GM10266 (cell line): ENCODE measurements around the gene PHTF2.
"Not testable (repeated sequence)": the region's sequence is repeated elsewhere in the genome, so short reads cannot be mapped to it uniquely, and the experiment has no call there.

Experiments used
- DNase-seq: peaks from one replicate; pipeline ENCODE4 v3.0.0; 2012; ENCODE audit errors: extremely low spot score
- TF ChIP-seq, protein P1 (sequence below): IDR thresholded peaks from 2 replicates; pipeline ENCODE4 v1.5.1; 2012; ENCODE audit warnings: mild to moderate bottlenecking, low read depth; ENCODE audit not compliant: control insufficient read depth, insufficient read depth; ENCODE audit errors: missing control alignments

Gene PHTF2

DNA sequence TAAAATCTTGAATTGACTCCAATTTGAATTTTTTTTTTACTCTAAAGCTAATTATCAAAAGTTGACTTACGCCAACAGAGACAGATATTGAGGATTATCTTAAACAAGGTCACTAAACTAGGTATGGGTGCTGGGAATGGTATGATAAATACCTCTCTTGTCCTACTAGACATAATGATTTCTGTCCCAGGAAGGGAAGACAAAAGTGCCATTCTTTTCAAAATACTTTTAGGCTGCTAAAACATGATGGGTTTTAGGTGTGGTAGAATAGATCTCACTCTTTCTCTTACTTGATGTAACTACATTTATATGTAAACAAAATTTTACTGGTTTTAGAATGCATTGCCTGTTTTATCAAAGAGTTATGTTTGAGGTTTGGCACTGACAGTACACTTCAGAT lies 15.5 kb upstream of the PHTF2 start:
- no peak for DNase-seq
- TF ChIP-seq, protein P1, sequence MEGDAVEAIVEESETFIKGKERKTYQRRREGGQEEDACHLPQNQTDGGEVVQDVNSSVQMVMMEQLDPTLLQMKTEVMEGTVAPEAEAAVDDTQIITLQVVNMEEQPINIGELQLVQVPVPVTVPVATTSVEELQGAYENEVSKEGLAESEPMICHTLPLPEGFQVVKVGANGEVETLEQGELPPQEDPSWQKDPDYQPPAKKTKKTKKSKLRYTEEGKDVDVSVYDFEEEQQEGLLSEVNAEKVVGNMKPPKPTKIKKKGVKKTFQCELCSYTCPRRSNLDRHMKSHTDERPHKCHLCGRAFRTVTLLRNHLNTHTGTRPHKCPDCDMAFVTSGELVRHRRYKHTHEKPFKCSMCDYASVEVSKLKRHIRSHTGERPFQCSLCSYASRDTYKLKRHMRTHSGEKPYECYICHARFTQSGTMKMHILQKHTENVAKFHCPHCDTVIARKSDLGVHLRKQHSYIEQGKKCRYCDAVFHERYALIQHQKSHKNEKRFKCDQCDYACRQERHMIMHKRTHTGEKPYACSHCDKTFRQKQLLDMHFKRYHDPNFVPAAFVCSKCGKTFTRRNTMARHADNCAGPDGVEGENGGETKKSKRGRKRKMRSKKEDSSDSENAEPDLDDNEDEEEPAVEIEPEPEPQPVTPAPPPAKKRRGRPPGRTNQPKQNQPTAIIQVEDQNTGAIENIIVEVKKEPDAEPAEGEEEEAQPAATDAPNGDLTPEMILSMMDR = no peak

DNA sequence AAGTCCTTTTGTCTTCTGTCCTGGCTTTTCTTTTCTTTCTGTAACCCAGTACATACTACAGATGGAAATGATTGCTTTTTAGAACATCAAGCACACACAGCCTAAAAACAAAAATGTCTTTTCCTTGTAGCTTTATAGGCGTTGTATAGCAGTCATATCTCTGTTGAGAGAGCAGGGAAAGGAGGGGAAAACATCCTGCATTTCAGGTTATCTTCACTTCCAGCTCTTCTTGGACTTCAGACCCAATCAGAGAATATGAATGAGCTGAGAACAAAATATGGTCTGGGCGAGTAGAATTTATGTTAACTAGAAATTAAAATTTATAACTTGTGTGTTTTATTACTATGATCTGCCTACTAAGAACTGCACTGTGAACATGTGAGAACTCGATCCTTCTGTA lies 15.0 kb upstream of the PHTF2 start:
- TF ChIP-seq, protein P1 = no peak
- no peak for DNase-seq

- DNase-seq = not testable (repeated sequence)
These were observed 14.1 kb upstream of the PHTF2 start for GRCh38 chr7:77784426-77784825.

DNA sequence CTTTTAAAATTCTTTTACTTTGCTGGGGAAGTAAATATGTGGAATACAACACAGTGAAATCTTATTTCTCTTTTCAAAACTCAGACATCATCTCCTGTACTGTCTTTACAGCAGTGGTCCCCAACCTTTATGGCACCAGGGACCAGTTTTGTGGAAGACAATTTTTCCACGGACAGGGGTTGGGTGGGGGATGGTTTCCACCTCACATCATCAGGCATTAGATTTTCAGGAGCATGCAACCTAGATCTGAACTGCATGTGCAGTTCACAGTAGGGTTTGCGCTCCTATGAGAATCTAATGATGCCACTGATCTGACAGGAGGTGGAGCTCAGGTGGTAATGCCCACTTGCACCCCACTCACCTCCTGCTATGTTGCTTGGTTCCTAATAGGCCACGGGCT lies 12.6 kb upstream of the PHTF2 start:
- TF ChIP-seq, protein P1 = no peak
- no peak for DNase-seq

DNA sequence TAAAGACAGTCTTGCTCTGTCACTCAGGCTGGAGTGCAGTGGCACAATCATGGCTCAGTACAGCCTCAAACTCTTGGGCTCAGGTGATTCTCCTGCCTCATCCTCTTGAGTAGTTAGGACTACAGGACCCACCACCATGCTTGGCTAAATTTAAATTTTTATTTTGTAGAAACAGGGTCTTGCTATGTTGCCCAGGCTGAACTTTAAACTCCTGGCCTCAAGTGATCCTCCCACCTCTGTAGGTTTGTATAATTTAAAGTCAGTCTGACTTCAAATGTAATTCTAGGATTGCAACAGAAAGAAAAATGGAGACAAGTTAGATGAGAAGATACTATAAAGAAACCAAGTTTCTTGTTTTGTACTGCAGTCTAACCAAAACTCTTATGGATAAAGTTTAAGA lies 11.8 kb upstream of the PHTF2 start:
- TF ChIP-seq, protein P1 = no peak
- no peak for DNase-seq

DNA sequence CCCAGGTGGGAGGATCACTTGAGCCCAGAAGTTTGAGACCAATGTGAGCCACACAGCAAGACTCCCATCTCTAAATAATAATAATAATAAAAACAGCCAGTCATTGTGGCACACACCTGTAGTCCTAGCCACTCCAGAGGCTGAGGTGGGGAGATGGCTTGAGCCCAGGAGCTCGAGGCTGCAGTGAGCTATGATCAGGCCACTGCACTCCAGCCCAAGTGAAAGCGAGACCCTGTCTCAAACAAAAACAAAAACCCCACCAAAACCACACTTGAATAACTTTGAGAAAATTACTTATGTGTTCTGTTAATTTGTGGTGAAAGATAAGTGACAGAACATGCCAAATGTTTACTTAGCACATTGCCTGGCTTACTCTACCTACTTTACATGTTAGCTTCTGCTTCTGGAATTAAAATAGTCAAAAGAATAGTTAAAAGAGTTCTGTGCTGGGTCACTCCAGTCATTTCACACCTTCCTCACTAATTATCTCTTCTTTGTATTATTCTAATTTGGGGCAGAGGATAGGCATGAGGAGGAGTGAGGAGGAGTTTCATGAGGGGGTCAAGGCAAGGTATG lies 10.2 kb upstream of the PHTF2 start:
- TF ChIP-seq, protein P1 = no peak
- DNase-seq = no peak

DNA sequence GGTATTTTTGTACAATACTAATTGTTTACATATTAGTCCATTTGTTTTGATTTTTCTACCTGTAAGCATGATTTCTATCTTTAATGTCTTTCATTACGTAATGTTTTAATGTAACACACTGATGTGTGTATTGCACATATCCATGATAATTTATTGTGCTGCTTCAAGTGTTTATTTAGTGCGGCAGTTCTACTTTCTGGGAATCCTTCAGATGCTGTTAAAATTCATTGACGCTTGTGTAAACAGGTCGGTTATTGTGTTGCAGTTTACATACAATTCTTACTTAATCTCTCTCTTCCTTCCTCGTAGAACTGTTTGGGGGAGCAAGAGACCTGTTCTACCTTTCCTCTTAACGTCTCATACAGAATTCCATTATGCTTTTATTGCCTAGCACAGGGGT lies 7.2 kb upstream of the PHTF2 start:
- TF ChIP-seq, protein P1 = no peak
- DNase-seq = no peak

DNA sequence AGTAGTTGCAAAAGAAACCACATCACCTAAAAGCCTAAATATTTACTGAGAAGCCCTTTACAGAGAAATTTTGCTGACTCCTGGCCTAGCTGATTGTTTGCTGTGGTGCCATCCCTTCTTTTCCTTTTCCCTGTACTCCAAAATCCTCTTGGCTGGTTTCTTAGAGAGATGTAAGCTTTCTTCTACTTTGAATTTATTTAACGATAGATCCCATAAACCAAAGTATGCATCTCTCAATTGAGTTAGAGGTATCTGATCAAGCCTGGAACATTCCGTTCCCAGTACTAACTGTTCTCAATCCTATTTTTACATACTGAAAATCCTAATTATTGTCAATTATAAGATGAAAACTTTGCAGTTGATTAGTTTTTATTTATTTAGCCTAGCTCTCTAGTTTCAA lies 6.6 kb upstream of the PHTF2 start:
- no peak for DNase-seq
- TF ChIP-seq, protein P1 = no peak
